Hematopoietic multipotent progenitor cell treated with erythropoietin and hydrocortisone succinate and interleukin-3 and kit ligand, for 15 days (in vitro differentiated cells): ENCODE measurements around the gene NEMP2.
"Not testable (repeated sequence)": the region's sequence is repeated elsewhere in the genome, so short reads cannot be mapped to it uniquely, and the experiment has no call there.

ENCODE experiments used
- DNase-seq: peaks from one replicate; pipeline ENCODE4 v3.0.0-alpha.2; 2015; ENCODE audit warnings: low spot score

Gene NEMP2

GRCh38 chr2:190526105-190526750 is 8.3 kb downstream of the NEMP2 start:
- no peak for DNase-seq

- DNase-seq = no peak
These were observed 9.6 kb downstream of the NEMP2 start for GRCh38 chr2:190524928-190525327.

DNA sequence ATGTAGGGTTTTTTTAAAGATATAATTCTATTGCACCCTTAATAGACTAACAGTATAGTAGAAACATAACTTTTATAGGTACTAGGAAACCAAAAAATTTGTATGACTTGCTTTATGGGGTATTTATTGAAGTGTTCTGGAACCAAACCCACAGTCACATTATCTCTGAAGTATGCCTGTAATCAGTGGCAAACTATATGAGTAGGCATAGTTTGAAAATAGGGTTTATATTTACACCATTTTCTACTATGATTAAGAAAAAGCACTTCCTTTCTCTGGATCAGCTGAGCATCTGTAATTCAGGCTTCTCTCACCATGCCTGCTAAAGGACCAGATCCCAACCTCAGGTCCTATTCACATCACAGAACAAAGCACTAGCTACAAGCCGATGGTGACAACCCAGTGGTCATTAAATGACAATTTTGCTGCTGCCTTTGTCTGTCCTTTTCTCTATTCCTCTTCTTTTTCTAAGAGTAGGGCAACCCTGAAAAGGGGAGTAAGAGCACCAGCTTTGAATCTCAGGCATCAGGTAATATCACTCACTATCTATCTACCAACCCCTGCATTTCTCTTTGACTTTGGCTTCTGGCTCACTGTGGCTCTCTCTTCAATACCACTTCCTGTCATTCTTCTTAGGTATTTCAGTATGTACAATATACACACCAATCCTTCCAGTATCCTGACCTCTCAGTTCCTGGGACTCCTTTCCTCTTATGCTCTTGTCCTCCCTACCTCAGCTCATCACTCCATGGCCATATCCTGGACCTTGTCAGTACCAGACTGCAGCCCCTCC is 14.4 kb downstream of the NEMP2 start:
- DNase-seq = no peak

DNA sequence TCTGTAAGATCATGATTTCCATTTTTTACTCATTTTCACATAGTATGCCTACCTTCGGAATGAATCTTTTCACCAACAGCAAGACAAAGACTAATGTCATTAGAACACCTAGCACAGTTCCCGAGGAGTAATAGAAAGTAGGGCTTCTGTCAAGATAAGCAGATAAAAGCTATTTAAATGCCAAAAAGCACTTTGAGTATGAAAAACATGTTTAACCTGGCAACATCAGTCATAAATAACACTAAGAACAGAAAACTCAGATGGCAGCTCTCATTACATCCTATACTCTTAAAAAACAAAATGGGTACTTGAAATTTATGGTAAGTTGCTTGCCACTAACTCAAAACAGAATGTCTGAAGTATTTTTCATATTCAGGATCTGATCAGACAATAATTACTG is 17.1 kb downstream of the NEMP2 start:
- DNase-seq = no peak

DNA sequence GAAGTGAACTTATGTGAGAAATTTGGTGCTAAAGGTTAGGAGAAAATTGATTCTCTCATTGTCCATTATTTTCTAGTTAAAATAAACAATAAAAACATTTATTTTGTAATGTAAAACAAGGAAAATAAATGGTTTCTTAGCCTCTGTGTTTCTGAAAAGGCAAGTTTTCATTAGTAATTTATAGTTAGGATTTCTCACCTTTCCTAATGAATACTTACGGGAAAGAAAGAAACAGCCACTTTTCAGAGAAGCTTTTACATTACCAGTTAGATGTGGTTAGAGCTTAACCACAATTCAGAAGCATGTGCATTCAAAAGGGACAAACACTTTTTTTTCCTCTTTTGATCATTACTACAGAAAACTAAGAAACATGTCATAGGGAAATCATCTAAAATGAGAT is 18.8 kb downstream of the NEMP2 start:
- no peak for DNase-seq

DNA sequence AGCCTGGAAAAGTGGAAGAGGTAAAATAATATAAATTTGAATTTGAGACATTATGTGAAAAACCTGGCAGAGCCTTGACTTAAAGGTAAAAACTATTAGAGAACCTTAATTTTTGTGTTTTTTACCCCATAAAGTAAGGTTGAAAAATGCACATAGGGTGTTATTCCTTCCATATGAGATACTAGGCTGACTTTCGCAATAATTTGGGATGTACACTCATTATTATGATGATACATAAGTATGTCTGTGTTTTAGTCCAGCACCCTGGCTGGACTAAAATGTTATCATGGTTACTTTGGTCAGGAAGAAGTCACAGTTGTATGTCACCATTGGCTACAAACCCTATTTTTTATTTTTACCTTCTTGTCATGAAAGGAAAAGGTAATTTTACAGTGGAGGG is 19.8 kb downstream of the NEMP2 start:
- no peak for DNase-seq

GRCh38 chr2:190513877-190514276 is 20.6 kb downstream of the NEMP2 start:
- DNase-seq = no peak

- no peak for DNase-seq
These were observed 21.9 kb downstream of the NEMP2 start for GRCh38 chr2:190512539-190513095.

DNA sequence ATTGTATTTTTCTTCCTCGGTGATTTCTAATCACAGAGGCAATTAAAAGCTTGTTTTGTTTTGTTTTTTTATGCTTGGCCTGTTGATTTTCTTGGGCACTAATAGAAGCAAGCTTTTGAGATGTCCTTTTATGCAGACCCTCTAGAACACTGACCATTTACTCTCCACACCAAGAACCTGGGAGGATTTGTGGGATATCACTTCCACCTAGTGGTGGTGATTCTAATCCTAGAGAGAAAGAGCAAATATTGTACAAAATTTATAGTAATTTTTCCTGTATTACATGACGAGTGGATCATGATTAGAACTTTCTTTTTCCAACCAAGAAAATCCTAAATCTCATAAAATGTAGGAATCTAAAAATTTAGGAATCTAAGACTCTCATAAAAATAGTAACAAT is 23.4 kb downstream of the NEMP2 start:
- peak; percentile 54 for DNase-seq

- DNase-seq = not testable (repeated sequence)
These were observed 24.6 kb downstream of the NEMP2 start for GRCh38 chr2:190509895-190510294.

DNA sequence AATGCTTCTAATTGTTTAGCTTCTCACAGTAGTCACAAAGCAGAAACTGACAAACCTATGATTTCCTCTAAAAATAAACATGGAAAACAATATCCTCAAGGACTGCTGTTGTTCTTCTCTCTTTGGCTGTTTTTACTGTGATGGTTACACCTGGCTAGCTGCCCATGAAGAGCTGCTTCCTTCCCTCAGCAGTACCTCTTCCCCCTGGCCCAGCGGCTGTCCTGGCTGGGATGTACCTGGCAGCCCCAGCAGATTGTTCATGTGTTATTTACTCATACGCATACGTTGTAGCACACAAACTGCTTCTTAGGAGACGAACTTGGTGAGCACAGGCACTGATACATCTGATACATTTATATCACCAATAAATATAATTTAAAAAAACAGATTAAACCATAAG is 27.4 kb downstream of the NEMP2 start:
- no peak for DNase-seq

DNA sequence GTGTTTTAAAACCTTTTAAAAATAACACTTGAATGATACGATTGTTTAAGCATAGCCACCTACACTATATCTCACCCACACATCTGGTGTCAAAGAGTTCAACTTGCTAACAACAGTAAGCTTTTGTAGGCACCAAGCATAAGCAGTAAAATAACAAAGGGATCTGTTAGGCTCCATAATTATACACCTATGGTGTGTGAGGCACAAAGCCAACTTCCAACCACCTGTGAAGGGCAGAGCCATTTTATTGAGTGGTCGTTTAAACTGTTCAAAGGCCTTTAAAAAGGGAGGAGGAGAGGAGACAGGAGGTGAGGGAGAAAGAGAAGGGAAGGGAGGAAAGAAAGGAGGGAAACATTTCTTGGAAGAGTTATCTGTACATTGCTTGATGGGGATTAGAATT is 27.9 kb downstream of the NEMP2 start:
- DNase-seq = no peak

GRCh38 chr2:190505696-190506095 is 28.8 kb downstream of the NEMP2 start:
- DNase-seq = no peak

GRCh38 chr2:190504912-190505311 is 29.6 kb downstream of the NEMP2 start:
- no peak for DNase-seq

DNA sequence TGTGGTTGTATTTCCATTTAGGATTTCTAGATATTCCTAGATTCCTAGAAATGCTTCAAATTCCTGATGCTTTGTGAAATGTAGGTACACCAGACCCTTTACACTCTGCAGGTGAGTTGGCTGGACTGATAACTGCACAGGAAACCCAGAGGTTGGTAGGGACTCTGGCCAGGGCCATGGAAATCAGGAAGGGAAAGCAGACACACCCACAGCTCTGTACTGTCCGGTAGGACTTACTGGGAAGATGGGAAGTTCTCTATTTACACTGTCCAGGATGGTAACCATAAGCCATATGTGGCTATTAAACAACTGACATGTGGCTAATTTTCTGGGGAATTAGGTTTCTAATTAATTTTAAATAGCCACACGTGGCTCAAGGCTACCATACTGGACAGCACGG is 31.4 kb downstream of the NEMP2 start:
- DNase-seq = no peak

DNA sequence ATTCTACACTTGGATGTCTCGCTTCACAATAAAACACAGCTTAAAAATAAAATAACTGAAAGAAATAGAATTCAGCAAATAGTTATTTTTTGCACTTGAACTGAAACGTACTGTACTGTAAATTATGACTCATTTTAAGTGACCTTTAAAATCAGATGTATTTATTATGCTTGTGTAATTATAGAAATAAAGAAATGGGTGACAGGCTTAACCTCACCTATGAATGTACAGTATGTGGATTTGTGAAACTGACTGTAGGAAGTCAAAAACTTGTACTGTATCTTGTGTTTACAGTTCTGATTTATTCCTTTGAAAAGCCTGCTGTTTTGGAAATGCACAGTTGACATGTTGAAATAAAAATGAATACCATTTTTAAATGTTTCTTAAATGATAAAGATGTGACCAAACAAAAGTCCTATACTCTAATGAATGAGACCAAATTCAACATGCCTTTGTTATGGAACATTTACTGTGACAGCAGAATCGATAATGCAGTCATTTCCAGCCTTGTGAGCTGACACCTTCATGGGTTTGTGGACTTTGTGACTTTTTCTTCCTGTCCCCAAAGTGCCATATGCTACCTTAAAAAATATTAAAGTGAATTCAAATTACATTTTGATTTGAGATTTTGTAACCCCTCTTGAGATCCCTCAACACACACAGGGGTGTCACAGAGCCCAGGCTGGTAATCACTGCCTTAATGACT is 32.7 kb downstream of the NEMP2 start:
- DNase-seq = no peak

GRCh38 chr2:190501231-190501630 is 33.3 kb downstream of the NEMP2 start:
- DNase-seq = no peak

DNA sequence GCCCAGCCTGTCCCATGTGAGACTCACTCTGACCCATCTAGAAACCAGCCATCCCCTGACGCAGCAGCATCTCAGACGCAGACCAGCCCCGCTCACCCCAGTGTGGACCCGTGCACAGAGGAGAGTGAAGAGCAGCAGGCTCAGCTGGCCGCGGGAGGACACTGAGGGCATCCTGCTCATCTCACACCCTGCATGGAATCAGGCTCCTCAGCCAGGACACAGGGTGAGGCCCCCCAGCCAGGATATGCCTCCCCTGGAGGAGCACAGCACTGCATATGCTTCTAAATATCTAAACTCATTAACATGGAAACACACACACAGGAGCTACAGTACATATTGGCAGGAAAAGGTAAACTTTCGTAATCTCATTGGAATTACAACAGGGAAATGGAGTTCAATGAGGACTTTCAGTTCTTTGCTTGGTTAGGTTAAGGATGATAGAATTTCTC is 34.4 kb downstream of the NEMP2 start:
- no peak for DNase-seq

- no peak for DNase-seq
These were observed 35.2 kb downstream of the NEMP2 start for GRCh38 chr2:190499273-190499672.

- DNase-seq = no peak
These were observed 37.1 kb downstream of the NEMP2 start for GRCh38 chr2:190497428-190497827.

- not testable (repeated sequence) for DNase-seq
These were observed 39.8 kb downstream of the NEMP2 start for GRCh38 chr2:190494600-190495227.

GRCh38 chr2:190493095-190493494 is 41.4 kb downstream of the NEMP2 start:
- DNase-seq = no peak
